GM19463 (cell line): ENCODE measurements around the gene PPARGC1A.

ENCODE experiments used
- ATAC-seq: cut with Tn5 transposase; IDR thresholded peaks from one replicate; pipeline ENCODE4 v1.9.1; 2021; ENCODE audit warnings: mild to moderate bottlenecking, moderate library complexity; ENCODE audit not compliant: unreplicated experiment

The PPARGC1A gene

GRCh38 chr4:23911675-23912455 lies 22.0 kb upstream of the PPARGC1A start:
- peak; percentile 74 for ATAC-seq

GRCh38 chr4:23909671-23910070 lies 19.8 kb upstream of the PPARGC1A start:
- ATAC-seq = no peak

GRCh38 chr4:23906839-23907238 lies 17.0 kb upstream of the PPARGC1A start:
- ATAC-seq = no peak

- ATAC-seq = no peak
Observed at GRCh38 chr4:23904639-23905071, 14.8 kb upstream of the PPARGC1A start.

GRCh38 chr4:23903859-23904438 lies 14.1 kb upstream of the PPARGC1A start:
- ATAC-seq = no peak

- ATAC-seq = no peak
Observed at GRCh38 chr4:23902222-23902804, 12.5 kb upstream of the PPARGC1A start.

GRCh38 chr4:23900636-23901035 lies 10.8 kb upstream of the PPARGC1A start:
- no peak for ATAC-seq

GRCh38 chr4:23899565-23899964 lies 9.7 kb upstream of the PPARGC1A start:
- no peak for ATAC-seq

- no peak for ATAC-seq
Observed at GRCh38 chr4:23897564-23898109, 7.8 kb upstream of the PPARGC1A start.

- ATAC-seq = no peak
Observed at GRCh38 chr4:23894021-23894420, 4.2 kb upstream of the PPARGC1A start.

GRCh38 chr4:23891064-23891421 lies 1.2 kb upstream of the PPARGC1A start:
- ATAC-seq = no peak

GRCh38 chr4:23890369-23891063 lies 669 bp upstream of the PPARGC1A start:
- ATAC-seq = no peak

GRCh38 chr4:23889391-23889790 lies 456 bp downstream of the PPARGC1A start:
- ATAC-seq = no peak

- ATAC-seq = no peak
Observed at GRCh38 chr4:23888421-23889319, 1.2 kb downstream of the PPARGC1A start.

GRCh38 chr4:23887989-23888388 lies 1.9 kb downstream of the PPARGC1A start:
- ATAC-seq = no peak

GRCh38 chr4:23887173-23887572 lies 2.7 kb downstream of the PPARGC1A start:
- ATAC-seq = no peak

- no peak for ATAC-seq
Observed at GRCh38 chr4:23885943-23886590, 3.8 kb downstream of the PPARGC1A start.

GRCh38 chr4:23884741-23885140 lies 5.1 kb downstream of the PPARGC1A start:
- no peak for ATAC-seq

- ATAC-seq = no peak
Observed at GRCh38 chr4:23884261-23884660, 5.6 kb downstream of the PPARGC1A start.

- no peak for ATAC-seq
Observed at GRCh38 chr4:23882976-23883531, 6.8 kb downstream of the PPARGC1A start.
